ENCODE results near the gene LSAMP.

DNA sequence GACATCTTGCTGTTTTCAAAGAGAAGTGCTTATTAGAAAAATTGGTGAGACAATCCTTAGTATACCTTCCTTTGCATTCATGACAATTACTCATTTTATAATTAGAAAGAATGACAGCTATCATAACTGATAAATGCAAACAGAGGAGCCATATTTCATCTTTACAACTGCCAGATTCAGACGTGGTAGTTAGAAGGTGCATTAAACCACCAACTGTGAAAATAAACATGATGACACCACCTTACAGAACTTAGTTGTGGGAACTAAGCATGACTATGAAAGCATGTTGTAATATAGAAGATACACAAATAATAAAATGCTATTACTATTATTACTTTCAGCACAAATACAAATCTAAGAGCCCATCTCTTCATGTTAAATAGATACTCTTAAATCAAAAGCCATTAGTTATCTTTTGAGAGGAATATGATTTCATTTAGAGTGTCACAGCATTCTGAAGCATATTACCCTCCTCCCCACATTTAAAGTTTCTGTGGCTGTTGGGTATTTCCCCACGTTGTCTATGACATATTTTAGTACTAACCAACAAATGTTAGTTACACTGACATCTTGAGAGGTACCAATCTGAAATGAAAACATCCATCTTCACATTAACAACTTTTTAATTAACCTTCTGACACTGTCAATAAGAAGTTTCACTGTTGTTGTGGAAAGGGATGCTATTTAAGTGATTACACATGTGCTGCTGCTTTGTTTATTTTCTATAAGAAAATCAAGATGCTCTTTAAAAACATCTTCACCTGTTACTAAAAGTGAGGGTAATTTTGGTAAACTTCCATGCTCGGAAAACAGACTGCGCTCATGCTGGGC, 163.8 kb downstream of the LSAMP start:
- no peak for TF ChIP-seq TCF7L2 (IDR thresholded peaks at IDR 0.05; ENCODE audit: low read depth, low read length)
- TF ChIP-seq, protein P1, sequence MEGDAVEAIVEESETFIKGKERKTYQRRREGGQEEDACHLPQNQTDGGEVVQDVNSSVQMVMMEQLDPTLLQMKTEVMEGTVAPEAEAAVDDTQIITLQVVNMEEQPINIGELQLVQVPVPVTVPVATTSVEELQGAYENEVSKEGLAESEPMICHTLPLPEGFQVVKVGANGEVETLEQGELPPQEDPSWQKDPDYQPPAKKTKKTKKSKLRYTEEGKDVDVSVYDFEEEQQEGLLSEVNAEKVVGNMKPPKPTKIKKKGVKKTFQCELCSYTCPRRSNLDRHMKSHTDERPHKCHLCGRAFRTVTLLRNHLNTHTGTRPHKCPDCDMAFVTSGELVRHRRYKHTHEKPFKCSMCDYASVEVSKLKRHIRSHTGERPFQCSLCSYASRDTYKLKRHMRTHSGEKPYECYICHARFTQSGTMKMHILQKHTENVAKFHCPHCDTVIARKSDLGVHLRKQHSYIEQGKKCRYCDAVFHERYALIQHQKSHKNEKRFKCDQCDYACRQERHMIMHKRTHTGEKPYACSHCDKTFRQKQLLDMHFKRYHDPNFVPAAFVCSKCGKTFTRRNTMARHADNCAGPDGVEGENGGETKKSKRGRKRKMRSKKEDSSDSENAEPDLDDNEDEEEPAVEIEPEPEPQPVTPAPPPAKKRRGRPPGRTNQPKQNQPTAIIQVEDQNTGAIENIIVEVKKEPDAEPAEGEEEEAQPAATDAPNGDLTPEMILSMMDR (IDR thresholded peaks at IDR 0.05), result no peak
- TF ChIP-seq, protein P2, sequence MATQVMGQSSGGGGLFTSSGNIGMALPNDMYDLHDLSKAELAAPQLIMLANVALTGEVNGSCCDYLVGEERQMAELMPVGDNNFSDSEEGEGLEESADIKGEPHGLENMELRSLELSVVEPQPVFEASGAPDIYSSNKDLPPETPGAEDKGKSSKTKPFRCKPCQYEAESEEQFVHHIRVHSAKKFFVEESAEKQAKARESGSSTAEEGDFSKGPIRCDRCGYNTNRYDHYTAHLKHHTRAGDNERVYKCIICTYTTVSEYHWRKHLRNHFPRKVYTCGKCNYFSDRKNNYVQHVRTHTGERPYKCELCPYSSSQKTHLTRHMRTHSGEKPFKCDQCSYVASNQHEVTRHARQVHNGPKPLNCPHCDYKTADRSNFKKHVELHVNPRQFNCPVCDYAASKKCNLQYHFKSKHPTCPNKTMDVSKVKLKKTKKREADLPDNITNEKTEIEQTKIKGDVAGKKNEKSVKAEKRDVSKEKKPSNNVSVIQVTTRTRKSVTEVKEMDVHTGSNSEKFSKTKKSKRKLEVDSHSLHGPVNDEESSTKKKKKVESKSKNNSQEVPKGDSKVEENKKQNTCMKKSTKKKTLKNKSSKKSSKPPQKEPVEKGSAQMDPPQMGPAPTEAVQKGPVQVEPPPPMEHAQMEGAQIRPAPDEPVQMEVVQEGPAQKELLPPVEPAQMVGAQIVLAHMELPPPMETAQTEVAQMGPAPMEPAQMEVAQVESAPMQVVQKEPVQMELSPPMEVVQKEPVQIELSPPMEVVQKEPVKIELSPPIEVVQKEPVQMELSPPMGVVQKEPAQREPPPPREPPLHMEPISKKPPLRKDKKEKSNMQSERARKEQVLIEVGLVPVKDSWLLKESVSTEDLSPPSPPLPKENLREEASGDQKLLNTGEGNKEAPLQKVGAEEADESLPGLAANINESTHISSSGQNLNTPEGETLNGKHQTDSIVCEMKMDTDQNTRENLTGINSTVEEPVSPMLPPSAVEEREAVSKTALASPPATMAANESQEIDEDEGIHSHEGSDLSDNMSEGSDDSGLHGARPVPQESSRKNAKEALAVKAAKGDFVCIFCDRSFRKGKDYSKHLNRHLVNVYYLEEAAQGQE (IDR thresholded peaks at IDR 0.05; ENCODE audit: insufficient read depth in 1 of 2, low read depth in 2 of 2, low read length in 1 of 2), result no peak
- TF ChIP-seq POLR2AphosphoS5 (IDR thresholded peaks at IDR 0.05; ENCODE audit: low read depth, low read length), result no peak
